ENCODE results near the gene SLC7A7. TPM values are rescaled to one million over a fixed set of nuclear protein-coding genes. Genes with fewer than 3 reads are reported as not detected.

Gene SLC7A7
- total RNA-seq, 2 experiments from 2014 or later: 0.45 TPM; not detected in 1

DNA sequence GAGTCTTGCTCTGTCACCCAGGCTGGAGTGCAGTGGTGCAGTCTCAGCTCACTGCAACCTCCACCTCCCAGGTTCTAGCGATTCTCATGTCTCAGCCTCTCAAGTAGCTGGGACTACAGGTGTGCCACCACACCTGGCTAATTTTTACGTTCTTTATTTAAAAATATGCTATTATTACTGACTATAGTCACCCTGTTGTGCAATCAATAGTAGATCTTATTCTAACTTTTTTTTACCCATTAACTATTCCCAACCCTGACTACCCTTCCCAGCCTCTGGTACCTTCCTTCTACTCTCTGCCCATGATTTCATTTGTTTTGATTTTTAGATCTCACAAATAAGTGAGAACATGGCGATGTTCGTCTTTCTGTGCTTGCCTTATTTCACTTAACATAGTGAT, 46.3 kb downstream of the SLC7A7 start:
- ChIA-PET POLR2A (no interaction called here), CTCF (interaction anchor here (4.8 kb wide), 1 partner anchor 198 kb away, joined by 38 read pairs; no protein-coding TSS in a partner anchor)
- H3K36me3 Mint-ChIP-seq (ENCODE audit: low read depth): peaks cover 57% of the 10 kb centered on the region
- H3K9me3 Mint-ChIP-seq: no peaks in the 10 kb centered on the region
- intact Hi-C loops (cut with micrococcal nuclease): no loop called here
- H3K27ac Mint-ChIP-seq: no peak overlapping the region
- peaks cover 26% of the 10 kb centered on the region for H3K4me1 Mint-ChIP-seq (ENCODE audit: low read depth)
- H3K4me3 Mint-ChIP-seq: no peak overlapping the region
- TF ChIP-seq, protein P1, sequence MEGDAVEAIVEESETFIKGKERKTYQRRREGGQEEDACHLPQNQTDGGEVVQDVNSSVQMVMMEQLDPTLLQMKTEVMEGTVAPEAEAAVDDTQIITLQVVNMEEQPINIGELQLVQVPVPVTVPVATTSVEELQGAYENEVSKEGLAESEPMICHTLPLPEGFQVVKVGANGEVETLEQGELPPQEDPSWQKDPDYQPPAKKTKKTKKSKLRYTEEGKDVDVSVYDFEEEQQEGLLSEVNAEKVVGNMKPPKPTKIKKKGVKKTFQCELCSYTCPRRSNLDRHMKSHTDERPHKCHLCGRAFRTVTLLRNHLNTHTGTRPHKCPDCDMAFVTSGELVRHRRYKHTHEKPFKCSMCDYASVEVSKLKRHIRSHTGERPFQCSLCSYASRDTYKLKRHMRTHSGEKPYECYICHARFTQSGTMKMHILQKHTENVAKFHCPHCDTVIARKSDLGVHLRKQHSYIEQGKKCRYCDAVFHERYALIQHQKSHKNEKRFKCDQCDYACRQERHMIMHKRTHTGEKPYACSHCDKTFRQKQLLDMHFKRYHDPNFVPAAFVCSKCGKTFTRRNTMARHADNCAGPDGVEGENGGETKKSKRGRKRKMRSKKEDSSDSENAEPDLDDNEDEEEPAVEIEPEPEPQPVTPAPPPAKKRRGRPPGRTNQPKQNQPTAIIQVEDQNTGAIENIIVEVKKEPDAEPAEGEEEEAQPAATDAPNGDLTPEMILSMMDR (IDR thresholded peaks at IDR 0.05): no peak
- ATAC-seq (no peak), DNase-seq (no peak)
- H3K27me3 Mint-ChIP-seq: no peaks in the 10 kb centered on the region

DNA sequence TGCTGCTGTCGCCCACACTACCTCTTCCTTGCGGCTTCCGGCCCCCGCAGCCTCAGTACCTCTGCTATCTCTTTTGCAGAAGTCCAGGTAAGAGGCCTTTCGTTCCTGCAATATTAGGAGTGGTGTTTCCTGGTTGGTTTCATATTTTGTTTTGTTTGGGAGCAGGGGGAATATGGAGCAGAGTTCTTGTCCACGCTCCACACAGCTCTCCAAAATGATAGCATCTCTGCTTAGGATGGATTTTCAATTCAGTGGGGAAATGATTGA, 48.0 kb downstream of the SLC7A7 start:
- no peak for ATAC-seq
- Mint-ChIP-seq H3K27me3 (no peaks in the 10 kb centered on the region), H3K9me3 (peaks cover 3% of the 10 kb centered on the region), H3K27ac (peak overlapping the region; percentile 98), H3K4me1 (ENCODE audit: low read depth) (peaks cover 26% of the 10 kb centered on the region), H3K36me3 (ENCODE audit: low read depth) (peaks cover 60% of the 10 kb centered on the region), H3K4me3 (peak overlapping the region; percentile 85)
- no peak for DNase-seq
- CTCF ChIA-PET: interaction anchor here (0.7 to 4.8 kb wide), 7 partner anchors 56 to 209 kb away, joined by 3 to 38 read pairs (median 9); partner anchors contain the start of gene DAD1
- TF ChIP-seq, protein P1 (IDR thresholded peaks at IDR 0.05): no peak
- intact Hi-C loops (cut with micrococcal nuclease): no loop called here
- POLR2A ChIA-PET: interaction anchor here (0.6 to 3.6 kb wide), 18 partner anchors 10 to 1256 kb away, joined by 3 to 30 read pairs (median 5); partner anchors contain the start of genes DAD1, METTL3, MRPL52 and PPP1R3E

DNA sequence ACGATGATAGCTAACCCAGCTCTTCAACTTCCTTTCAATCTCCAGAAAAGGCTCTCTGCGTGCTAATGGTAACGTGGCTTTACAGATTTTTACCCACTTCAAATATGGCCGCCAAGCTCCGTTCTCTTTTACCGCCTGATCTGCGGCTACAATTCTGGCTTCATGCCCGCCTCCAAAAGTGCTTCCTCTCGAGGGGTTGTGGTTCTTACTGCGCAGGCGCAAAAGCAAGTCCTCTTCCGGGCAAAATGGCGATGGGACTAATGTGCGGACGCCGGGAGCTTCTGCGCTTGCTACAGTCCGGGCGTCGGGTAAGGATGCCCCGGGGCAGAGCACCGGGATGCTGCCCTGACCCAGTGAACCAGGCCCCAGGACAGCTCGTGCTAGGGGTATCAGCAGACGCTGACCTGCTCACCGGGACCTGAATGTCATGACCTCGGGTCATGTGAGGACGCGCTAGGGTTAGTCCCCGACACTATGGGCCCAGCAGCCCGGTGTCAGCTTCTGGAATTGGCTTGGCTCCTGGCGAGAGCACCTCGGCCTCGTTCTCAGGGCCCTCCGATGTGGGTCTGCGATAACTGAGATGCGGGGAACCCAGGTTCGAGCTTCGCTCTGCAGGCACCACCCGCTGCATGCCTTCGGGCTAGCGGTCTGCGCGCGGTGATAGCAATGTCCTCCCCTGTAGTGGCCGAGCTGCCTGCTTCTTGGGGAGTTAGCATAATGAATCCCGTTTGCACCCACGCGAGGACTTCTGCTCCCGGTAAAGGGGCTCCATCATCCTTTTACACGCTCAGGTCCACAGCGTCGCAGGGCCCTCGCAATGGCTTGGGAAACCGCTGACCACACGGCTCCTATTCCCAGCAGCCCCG, 48.5 kb downstream of the SLC7A7 start, which contains the start of gene OXA1L:
TSS of gene OXA1L (plus strand) at position 232 of the 866 bp plus-strand sequence. CDS start at position 246, 14 bp downstream.
- Mint-ChIP-seq H3K9me3 (peaks cover 7% of the 10 kb centered on the region), H3K27ac (peak within 1 kb of the TSS; percentile 98), H3K4me1 (ENCODE audit: low read depth) (peaks cover 26% of the 10 kb centered on the region), H3K4me3 (peak within 1 kb of the TSS; percentile 85), H3K27me3 (no peaks in the 10 kb centered on the region), H3K36me3 (ENCODE audit: low read depth) (peaks cover 63% of the 10 kb centered on the region)
- ATAC-seq (peak; percentile 90), DNase-seq (peak; percentile 97)
- TF ChIP-seq, protein P1 (IDR thresholded peaks at IDR 0.05): no peak
- ChIA-PET CTCF (interaction anchor here (0.7 to 4.8 kb wide), 17 partner anchors 17 to 210 kb away, joined by 3 to 38 read pairs (median 6); partner anchors contain the start of genes DAD1 and PRMT5), POLR2A (interaction anchor here (0.6 to 3.6 kb wide), 40 partner anchors 7 to 1256 kb away, joined by 3 to 30 read pairs (median 4); partner anchors contain the start of genes DAD1, HAUS4, METTL3 and MRPL52)
- intact Hi-C loops (cut with micrococcal nuclease): no loop called here

DNA sequence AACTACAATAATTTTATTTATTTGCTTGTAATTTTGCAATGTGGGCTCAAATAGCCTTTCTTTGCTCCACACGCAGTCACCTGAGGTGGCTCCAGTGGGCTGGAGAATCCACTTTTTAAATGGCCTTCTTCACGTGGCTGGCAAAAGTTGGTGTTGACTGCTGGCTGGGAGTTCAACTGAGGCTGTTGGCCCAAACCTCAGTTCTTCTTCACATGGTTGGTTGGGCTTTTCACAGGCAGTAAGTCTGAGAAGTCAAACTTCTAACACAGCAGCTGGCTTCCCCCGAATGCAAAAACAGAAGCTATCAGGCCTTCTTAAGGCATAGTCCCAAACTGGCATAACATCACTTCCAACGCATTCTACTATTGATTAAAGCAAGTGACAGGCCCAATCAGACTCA, 50.9 kb downstream of the SLC7A7 start:
- CTCF ChIA-PET: interaction anchor here (0.7 kb wide), 1 partner anchor 194 kb away, joined by 3 read pairs; no protein-coding TSS in a partner anchor
- no peak overlapping the region for H3K4me3 Mint-ChIP-seq
- intact Hi-C loops (cut with micrococcal nuclease): no loop called here
- H3K36me3 Mint-ChIP-seq (ENCODE audit: low read depth): peaks cover 52% of the 10 kb centered on the region
- ATAC-seq (no peak), DNase-seq (no peak)
- H3K4me1 Mint-ChIP-seq (ENCODE audit: low read depth): peaks cover 26% of the 10 kb centered on the region
- peaks cover 14% of the 10 kb centered on the region for H3K9me3 Mint-ChIP-seq
- POLR2A ChIA-PET: interaction anchor here (0.7 kb wide), 1 partner anchor 219 kb away, joined by 3 read pairs; no protein-coding TSS in a partner anchor
- H3K27ac Mint-ChIP-seq: no peak overlapping the region
- H3K27me3 Mint-ChIP-seq: no peaks in the 10 kb centered on the region
- TF ChIP-seq, protein P1 (IDR thresholded peaks at IDR 0.05): no peak

Data from activated CD8-positive, alpha-beta T cell treated with anti-CD3 and anti-CD28 coated beads for 36 hours (primary cell).